Adipose tissue (tissue), 3 donors: ENCODE measurements around the gene PTPRU. TPM values are rescaled to one million over a fixed set of nuclear protein-coding genes. Genes with fewer than 3 reads are reported as not detected.

Experiments
- H3K27ac ChIP-seq: one replicate; pipeline ENCODE4 v1.5.1; 2013; ENCODE audit warnings: low read depth, low read length
- WGBS, 3 donors: extraction: QIAGEN DNeasy Blood & Tissue Kit; methylation state at CpG; one replicate each; pipeline ENCODE4 v1.1.7; 2013; 5-methylcytosine and 5-hydroxymethylcytosine counted together
- polyA plus RNA-seq, 3 donors: library from polyadenylated mRNA; stranded (reverse); fragments of 200-250 nt; gene quantifications; one replicate each; pipeline ENCODE4 v1.2.3, GENCODE V29; 2013
- donor health status: healthy with polysubstance abuse.
- donor health status: Bipolar disorder and iron deficiency.
- donor health status: healthy.

PTPRU gene
- polyA plus RNA-seq, result 10 to 100 TPM in 1 of 3 donors, 1 to 10 TPM in 2; 8.1 to 15.9 (median 9.0) TPM

DNA sequence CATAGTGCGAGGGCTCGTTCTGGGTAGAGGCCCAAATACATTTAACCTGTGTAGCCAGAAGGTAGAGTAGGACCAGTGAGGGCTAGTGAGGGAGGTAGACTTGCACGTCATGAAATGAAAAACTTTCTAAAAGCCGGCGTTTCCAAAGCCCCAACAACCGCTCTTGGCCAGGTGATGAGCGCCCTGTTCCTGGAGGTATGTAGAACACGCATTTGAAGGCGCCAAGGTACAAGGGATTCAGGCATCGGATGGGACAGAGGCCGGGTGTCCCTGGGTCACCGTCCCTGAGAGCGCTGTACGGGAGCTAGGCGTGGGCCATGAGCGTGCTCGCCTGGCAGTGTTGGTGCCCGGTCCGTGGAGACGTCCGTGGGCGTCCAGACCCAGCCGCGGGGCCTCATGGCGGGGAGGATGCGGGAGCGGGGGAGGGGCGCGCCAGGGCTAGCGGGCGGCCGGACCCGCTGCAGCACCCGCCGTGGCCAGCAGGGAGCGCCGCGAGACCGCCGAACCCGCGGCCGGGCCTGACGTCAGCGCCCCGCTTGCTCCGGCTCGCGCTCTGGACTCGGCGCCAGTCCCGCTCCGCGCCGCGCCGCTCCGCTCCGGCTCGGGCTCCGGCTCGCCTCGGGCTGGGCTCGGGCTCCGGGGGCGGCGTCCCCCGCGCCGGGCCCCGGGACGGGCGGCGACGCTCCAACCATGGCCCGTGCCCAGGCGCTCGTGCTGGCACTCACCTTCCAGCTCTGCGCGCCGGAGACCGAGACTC lies at the start of gene PTPRU:
TSS of gene PTPRU (plus strand) at position 568 of the 757 bp plus-strand sequence. CDS start at position 691, 123 bp downstream.
- no peak within 1 kb of the TSS for H3K27ac ChIP-seq
- 5 to 6% (median 5%) methylated on average over 62 to 82 of the region's 82 CpGs for WGBS, 3 donors

DNA sequence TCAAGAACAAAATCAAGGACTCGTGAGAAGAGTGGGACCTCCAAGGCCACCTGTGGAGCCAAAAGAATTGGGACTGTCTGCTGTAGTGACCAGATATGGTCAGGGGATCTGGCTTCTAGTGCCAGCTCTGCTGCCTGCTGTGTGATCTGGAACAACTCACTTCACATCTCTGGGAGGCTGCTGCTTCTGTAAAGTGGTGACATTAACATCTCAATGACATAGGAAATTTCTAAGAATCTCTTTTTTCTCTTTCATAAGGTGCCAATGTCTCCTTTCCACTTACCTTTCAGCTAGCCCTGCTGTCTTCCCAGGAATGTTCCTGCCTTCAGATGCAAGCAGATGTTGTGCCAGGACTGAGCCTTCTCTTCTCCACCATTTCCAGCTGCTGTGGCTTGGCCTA lies 49.6 kb upstream of the PTPRU start:
- no peak overlapping the region for H3K27ac ChIP-seq
- 69 to 92% (median 80%) methylated on average over 1 of the region's 1 CpG for WGBS, 3 donors

DNA sequence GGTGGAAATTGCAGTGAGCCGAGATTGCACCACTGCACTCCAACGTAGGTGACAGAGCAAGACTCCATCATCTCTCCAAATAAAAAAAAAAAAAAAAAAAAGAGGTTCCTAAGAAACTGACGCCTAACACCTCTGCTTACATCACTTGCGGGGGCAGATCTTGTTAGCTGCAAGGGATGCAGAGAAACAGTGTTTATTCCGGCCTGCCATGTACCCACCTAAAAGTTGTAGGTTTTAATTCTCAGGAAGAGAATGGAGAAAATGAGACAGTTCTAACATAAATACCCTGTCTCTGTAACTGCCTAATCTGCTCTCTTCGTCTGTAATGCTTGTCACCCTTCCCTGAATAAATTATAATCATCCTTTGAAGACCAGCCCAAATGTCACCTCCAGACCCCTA lies 45.6 kb upstream of the PTPRU start:
- no peak overlapping the region for H3K27ac ChIP-seq
- WGBS, 3 donors, result 87 to 98% (median 93%) methylated on average over 6 of the region's 6 CpGs

DNA sequence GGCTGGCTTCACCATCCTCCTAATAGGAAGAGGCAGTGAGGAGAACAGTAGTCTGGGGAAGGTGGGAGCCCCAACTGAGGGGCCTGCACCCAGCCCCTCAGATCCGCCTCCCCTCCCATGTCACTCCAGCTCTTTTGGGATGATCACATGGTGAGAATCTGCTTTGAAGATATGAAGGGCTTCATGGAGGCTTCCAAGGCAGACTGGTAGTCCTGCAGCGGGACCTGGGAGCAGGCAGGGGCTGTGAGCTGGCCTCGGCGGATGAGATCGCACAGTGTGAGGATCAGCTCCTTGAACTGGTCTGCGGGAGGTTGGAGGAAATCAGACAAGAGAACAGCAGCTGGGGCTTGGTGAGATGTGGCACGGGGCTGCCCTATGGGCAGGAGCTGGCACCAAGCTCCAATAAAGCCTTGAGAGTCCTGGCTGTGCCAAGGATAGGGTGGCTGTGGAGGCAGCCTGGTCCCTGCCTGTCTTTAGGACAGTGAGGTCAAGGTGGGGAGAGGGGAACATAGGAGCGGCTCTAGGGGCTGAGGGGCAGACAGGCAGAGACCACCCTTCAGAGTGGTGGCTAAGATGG lies 42.4 kb upstream of the PTPRU start:
- 92 to 96% (median 93%) methylated on average over 8 of the region's 8 CpGs for WGBS, 3 donors
- no peak overlapping the region for H3K27ac ChIP-seq

DNA sequence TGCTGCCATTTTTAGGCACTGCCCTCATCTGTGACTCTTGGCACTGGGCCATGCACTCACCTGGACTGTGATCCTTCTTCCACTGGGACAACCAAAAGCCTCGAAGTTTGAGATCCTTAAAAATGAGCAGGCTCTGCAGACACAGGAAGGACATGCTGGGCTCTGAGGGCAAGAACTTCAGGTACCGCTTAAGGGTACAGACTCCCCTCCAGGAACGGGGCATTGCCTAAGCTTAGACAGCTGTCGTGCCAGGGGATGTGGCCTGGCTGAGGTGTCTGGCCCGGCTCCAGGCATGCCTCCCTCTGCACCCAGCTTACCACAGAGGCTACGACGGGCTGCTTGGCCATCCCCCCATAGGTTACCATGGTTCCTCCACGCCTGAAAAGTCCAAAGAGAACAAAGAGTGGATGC lies 40.4 kb upstream of the PTPRU start:
- H3K27ac ChIP-seq, result no peak overlapping the region
- 38 to 71% (median 52%) methylated on average over 8 of the region's 8 CpGs for WGBS, 3 donors

DNA sequence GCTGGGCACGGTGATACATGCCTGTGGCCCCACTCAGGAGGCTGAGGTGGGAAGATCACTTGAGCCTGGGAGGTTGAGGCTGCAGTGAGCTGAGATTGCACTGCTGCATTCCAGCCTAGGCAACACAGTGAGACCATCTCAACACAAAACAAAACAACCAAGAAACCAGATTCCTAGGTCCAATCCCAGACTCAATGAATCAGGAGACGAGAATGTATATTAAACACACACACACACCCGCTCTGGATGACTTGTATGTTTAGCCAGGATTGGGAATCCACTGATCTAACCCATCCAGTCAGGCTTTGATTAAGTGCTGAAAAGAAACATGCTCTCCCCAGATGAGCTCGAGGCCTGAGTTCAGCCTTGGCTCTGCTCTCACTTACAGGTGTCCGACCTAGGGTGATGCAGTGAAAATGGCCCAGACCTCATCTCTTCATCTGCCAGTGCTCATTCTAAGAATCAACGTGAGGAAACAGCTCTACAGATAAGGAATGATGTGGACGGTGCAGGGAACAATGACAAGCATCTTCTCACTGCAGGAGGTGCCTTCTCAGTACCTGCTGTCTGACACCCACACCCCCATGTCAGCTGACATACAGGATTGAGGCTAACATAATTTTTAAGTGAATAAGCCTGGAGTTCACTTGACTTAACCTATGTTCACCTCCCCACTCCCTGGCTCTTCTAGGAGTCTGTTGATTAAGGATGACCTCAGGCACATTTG lies 39.3 kb upstream of the PTPRU start:
- 80 to 82% (median 80%) methylated on average over 7 of the region's 7 CpGs for WGBS, 3 donors
- no peak overlapping the region for H3K27ac ChIP-seq

DNA sequence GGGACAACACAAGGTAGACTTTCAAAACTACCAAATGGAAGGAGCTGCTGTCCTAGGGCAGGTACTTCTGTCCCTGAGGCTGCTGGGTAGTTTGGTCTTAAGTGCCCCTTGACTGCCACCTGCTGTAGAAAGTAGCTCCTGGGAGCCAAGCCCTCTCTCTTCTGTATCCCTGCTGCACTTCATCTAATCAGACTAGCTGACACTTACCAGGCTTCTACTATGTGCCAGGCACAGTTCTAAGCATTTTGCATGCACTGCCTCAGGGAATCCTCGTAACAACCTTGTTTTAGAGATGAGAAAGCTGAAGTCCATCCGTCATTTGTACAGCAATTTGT lies 38.8 kb upstream of the PTPRU start:
- H3K27ac ChIP-seq, result no peak overlapping the region
- WGBS, 3 donors, result 95 to 100% (median 96%) methylated on average over 2 of the region's 2 CpGs

DNA sequence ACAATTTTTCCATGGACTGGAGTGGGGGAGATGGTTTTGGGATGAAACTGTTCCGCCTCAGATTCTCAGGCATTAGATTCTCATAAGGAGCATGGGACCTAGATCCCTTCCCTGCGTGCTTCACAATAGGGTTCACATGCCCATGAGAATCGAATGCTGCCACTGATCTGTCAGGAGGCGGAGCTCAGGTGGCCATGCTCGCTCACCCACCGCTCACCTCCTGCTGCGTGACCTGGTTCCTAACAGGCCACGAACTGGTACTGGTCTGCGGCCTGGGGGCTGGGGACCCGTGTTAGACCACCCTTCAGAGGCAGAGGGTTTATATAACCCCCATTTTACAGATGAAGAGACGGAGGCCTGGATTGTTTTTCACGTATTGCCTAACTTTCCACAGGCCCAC lies 38.3 kb upstream of the PTPRU start:
- no peak overlapping the region for H3K27ac ChIP-seq
- 88 to 95% (median 89%) methylated on average over 12 of the region's 12 CpGs for WGBS, 3 donors

DNA sequence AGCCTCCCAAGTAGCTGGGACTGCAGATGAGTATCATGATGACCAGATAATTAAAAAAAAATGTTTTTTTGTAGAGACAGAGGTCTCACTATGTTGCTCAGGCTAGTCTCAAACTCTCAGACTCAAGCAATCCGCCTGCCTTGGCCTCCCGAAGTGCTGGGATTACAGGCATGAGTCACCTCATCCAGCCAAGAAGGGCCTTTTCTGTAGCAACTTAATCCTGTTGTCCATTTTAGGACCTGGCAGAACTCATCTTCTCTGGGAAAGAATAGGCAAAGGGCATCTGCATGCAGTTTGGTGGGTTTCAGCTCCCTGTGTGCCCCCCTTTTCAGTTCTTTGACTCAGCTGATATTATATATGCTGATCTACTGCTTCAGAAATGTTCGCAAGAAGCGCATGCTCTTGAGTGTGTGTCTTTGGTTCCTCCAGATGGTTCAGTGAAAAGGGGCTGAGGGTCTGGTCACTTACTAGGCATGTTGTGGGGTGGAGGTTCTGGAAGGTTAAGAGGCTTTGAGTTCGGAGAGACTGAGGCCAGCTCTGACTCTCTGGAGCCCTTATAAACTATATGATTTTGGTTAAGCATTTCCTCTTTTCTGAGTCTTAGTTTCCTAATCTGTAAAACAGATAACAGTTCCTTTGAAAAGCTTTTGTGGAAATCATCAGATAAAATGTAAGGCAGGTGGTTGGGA lies 35.3 kb upstream of the PTPRU start:
- 92 to 96% (median 94%) methylated on average over 5 of the region's 5 CpGs for WGBS, 3 donors
- no peak overlapping the region for H3K27ac ChIP-seq

DNA sequence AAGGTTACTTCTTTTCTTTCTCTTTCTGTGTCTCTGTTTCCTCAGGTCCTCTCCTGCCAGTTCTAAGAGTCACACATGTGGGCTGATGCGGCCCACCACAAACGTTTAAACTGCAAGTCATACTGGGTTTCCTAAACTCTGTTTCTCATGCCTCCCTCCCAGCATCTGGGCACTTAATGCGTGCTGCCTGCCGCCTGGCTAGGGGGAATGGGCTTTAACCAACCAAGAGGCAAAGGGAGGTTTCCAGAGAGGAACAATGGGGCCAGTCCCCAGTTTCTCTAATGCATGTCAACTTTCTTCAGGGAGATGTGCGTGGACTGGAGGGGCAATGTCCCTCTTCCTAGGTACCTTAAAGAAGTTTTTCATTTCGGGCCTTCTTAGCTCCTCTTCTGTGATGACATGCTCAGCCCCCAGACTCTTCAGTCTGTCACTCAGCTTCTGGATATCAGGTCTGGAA lies 34.7 kb upstream of the PTPRU start:
- no peak overlapping the region for H3K27ac ChIP-seq
- 77 to 89% (median 78%) methylated on average over 6 of the region's 6 CpGs for WGBS, 3 donors

DNA sequence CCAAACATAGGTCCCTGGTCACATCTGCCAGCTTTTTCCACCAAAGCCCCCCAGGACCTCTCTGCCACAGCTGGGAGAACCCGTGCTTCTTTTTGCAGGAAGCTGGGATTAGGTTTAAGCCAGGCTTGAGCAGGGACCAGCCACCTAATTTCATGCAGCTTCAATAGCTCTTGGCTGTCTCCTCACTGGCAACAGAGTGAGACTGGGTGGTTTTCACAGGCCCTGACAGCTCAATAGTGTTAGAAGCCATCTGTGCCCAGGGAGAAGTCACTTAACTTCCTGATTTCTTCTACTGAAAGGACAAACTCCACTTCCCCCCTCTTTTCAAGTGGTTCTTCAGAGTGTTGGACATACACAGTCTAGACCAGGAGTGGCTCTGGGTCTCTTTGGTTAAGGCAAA lies 34.3 kb upstream of the PTPRU start:
- 70 to 96% (median 83%) methylated on average over 1 of the region's 1 CpG for WGBS, 3 donors

DNA sequence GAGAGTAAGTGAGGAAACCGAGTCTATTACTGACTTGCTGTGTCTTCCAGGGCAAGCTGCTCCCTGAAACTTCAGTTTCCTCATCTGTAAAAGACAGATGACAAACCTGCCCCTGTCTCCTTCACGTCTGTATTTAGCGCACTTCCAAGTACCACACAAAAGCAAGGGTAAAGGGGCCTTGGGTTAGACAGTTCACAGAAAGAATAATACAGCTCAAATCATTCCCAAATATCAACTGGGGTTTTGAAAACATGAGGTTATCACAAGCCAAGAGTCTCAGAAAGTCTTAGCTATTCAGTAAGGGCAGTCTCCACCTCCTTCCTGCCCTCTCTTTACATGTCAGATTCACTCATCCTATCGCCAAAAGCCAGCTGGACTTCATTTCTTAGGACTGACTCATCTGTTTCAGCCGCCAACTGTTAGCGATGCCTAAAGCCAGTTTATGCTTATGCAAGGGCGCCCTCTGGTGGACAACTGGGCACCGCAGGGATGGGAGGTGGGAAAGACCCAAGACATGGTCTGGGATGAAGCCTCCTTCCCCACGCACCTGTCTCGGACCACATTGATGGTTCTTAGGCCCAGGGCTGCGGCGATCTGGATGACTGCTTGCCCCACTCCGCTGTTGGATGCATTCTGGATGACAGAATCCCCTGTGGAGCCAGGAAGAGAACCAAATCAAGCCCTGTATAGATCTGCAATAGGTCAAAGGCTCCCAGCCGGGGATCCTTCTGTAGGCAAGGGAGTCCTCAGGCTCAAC lies 33.6 kb upstream of the PTPRU start:
- H3K27ac ChIP-seq, result no peak overlapping the region
- 24 to 29% (median 27%) methylated on average over 14 of the region's 14 CpGs for WGBS, 3 donors

More for the DNA sequence above, 34.3 kb upstream of the PTPRU start:
- no peak overlapping the region for H3K27ac ChIP-seq

DNA sequence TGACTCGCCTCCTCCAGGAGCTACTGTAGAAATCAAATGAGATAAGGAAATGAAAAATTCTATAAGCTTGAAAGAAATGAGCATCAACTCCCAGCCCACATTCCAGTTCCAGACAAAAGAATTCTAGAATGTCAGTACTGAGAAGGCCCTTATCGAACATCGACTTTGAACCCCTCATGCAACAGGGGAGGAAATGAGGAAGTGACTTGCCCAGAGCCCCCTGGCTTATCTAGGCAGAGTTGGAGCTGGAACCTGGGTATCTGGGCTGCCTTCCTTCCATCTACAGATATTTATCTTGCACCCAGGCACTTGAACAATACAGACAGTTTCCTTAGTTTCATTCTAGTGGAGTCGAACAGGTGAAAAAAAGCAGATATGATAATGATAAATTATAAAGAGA lies 27.9 kb upstream of the PTPRU start:
- H3K27ac ChIP-seq, result no peak overlapping the region
- WGBS, 3 donors, result 50 to 65% (median 58%) methylated on average over 4 of the region's 4 CpGs

DNA sequence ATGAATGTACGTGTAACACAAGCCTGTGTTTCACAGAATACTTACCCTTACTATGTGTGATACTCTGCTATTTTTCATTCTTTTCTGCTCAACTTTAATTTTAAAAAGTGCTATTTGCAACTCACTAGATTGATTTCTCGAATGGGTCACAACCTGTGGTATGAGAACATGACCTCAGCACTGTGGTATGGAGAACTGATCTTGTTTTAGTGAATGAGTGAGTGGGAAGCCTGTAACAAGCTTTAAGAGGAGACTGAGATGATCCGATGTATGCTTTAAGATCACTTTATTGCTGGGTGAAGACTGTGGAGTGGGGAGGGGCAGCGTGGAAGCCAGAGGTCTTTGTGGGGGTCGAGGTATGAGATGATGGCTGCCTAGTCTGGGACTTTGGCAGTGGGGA lies 27.1 kb upstream of the PTPRU start:
- H3K27ac ChIP-seq, result no peak overlapping the region
- 78 to 85% (median 83%) methylated on average over 5 of the region's 5 CpGs for WGBS, 3 donors

DNA sequence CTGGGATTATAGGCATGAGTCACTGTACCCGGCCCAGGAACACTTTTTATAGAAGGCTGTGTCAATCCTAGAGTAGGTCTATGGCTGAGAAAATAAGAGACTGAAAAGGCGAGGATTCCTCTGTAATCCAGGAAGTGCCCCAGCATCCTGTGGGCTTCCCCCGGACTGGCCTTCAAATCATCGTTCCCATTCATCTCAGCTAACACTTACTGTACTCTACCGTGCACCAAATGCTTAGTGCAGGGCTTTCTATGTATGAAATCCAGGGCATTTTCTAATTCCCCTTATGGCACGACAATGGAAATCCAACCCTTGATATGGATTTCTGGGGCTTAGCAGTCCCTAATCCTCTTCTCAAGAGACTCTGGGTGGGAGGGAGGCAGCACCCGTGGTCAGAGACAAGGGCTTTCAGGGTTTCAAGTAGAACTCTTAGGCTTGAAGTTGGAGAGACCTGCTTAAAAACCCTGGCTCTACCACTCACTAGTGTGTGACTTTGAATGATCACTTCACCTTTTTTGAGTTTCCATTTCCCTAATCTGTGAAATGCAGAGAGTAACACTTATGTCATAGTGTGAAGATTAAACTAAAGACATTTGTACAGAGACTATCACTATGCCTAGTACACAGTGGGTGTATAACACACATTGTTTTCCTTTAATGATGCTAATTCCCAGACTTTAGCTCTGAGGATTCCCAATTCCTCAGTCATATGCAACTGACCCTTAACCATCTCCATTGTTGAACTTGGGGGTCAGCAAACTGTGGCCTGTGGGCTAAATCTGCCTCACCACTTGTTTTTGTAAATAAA lies 25.8 kb upstream of the PTPRU start:
- H3K27ac ChIP-seq, result no peak overlapping the region
- 73 to 79% (median 75%) methylated on average over 7 of the region's 7 CpGs for WGBS, 3 donors

DNA sequence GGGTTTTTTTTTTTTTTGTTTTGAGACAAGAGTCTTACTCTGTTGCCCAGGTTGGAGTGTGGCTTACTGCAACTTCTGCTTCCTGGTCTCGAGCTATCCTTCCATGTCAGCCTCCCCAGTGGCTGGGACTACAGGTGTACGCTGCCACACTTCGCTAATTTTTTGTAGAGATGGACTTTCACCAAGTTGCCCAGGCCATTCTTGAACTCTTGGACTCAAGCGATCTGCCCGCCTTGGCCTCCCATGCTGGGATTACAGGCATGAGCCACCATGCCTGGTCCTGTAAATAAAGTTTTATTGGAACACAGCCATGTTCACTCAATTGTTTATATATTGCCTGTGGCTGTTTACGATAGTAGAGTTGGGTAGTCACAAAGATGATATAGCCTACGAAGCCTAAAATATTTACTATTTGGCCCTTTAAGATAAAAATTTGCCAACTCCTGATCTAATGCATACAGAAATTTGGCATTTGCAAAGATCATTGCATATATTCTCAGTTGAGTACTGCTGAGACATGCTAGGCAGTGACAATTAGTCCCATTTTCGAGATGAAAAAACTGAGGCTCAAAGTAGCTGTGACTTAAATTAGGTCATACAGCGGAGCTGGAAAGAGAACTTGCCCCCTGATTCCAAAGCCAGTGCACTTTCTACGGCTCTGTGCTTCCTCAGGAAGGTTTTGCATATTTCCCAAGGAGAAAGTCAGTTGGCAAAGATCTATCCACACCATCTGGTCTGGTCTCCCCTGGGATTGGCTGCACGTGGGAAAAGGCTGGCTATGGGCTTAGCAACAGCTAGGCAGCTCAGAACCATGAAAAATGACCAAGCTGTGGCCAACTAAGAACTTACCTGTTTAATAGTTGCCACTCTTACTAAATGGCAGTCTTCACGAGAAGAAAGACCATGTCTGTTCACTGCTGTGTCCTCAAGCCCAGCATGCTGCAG lies 25.0 kb upstream of the PTPRU start:
- WGBS, 3 donors, result 86 to 92% (median 86%) methylated on average over 12 of the region's 12 CpGs
- H3K27ac ChIP-seq, result no peak overlapping the region
